ENCODE data around the gene DIS3. TPM values are rescaled to one million over a fixed set of nuclear protein-coding genes. Genes with fewer than 3 reads are reported as not detected.
"Not testable (repeated sequence)": the region's sequence is repeated elsewhere in the genome, so short reads cannot be mapped to it uniquely, and the experiment has no call there.

The DIS3 gene
- total RNA-seq, 1 experiment from 2014 or later: 40.1 TPM

- no peak overlapping the region for H2AFZ ChIP-seq (ENCODE audit: low read length)
- H3K36me3 ChIP-seq (ENCODE audit: insufficient read depth, low read length): peaks cover 42% of the 10 kb centered on the region
- no peak for DNase-seq
Measured at GRCh38 chr13:72805676-72806346, 24.1 kb upstream of the DIS3 start.

GRCh38 chr13:72804301-72804700, 22.6 kb upstream of the DIS3 start:
- Histone ChIP-seq H4K20me1 (ENCODE audit: insufficient read depth, low read depth, low read length) (no peaks in the 10 kb centered on the region), H3K4me1 (ENCODE audit: low read length) (no peaks in the 10 kb centered on the region), H3K9ac (ENCODE audit: low read length) (no peak overlapping the region), H3K27me3 (ENCODE audit: low read length) (no peaks in the 10 kb centered on the region), H3K9me3 (ENCODE audit: low read length) (no peaks in the 10 kb centered on the region), H3K36me3 (ENCODE audit: insufficient read depth, low read length) (peaks cover 57% of the 10 kb centered on the region), H3K4me3 (ENCODE audit: low read length) (no peak overlapping the region), H3K27ac (ENCODE audit: low read length) (no peak overlapping the region), H3K9me2 (replicated peaks; ENCODE audit: insufficient read depth, low read length) (no peaks in the 10 kb centered on the region), H2AFZ (ENCODE audit: low read length) (no peak overlapping the region), H3K79me2 (ENCODE audit: low read length) (peaks cover 51% of the 10 kb centered on the region), H3K4me2 (ENCODE audit: low read depth, low read length, poor library complexity, severe bottlenecking) (no peak overlapping the region)
- DNase-seq: no peak

More at GRCh38 chr13:72805676-72806346, 24.1 kb upstream of the DIS3 start:
- Histone ChIP-seq H3K4me3 (ENCODE audit: low read length) (no peak overlapping the region), H3K4me2 (ENCODE audit: low read depth, low read length, poor library complexity, severe bottlenecking) (no peak overlapping the region), H3K9me3 (ENCODE audit: low read length) (no peaks in the 10 kb centered on the region), H3K9ac (ENCODE audit: low read length) (no peak overlapping the region), H3K79me2 (ENCODE audit: low read length) (peaks cover 50% of the 10 kb centered on the region), H3K27me3 (ENCODE audit: low read length) (no peaks in the 10 kb centered on the region), H4K20me1 (ENCODE audit: insufficient read depth, low read depth, low read length) (no peaks in the 10 kb centered on the region), H3K9me2 (replicated peaks; ENCODE audit: insufficient read depth, low read length) (no peaks in the 10 kb centered on the region), H3K27ac (ENCODE audit: low read length) (no peak overlapping the region), H3K4me1 (ENCODE audit: low read length) (no peaks in the 10 kb centered on the region)

GRCh38 chr13:72798817-72799216, 17.1 kb upstream of the DIS3 start:
- no peaks in the 10 kb centered on the region for H3K9me2 ChIP-seq (replicated peaks; ENCODE audit: insufficient read depth, low read length)
- no peaks in the 10 kb centered on the region for H3K4me1 ChIP-seq (ENCODE audit: low read length)
- no peaks in the 10 kb centered on the region for H3K27me3 ChIP-seq (ENCODE audit: low read length)
- no peak overlapping the region for H3K27ac ChIP-seq (ENCODE audit: low read length)
- H3K4me3 ChIP-seq (ENCODE audit: low read length): no peak overlapping the region
- no peaks in the 10 kb centered on the region for H4K20me1 ChIP-seq (ENCODE audit: insufficient read depth, low read depth, low read length)
- no peaks in the 10 kb centered on the region for H3K9me3 ChIP-seq (ENCODE audit: low read length)
- peaks cover 81% of the 10 kb centered on the region for H3K36me3 ChIP-seq (ENCODE audit: insufficient read depth, low read length)
- DNase-seq: no peak
- no peak overlapping the region for H3K4me2 ChIP-seq (ENCODE audit: low read depth, low read length, poor library complexity, severe bottlenecking)
- no peak overlapping the region for H2AFZ ChIP-seq (ENCODE audit: low read length)
- peaks cover 82% of the 10 kb centered on the region for H3K79me2 ChIP-seq (ENCODE audit: low read length)
- H3K9ac ChIP-seq (ENCODE audit: low read length): no peak overlapping the region

- DNase-seq: no peak
- no peak overlapping the region for H3K9ac ChIP-seq (ENCODE audit: low read length)
- H3K27me3 ChIP-seq (ENCODE audit: low read length): no peaks in the 10 kb centered on the region
- no peaks in the 10 kb centered on the region for H3K9me2 ChIP-seq (replicated peaks; ENCODE audit: insufficient read depth, low read length)
- H3K36me3 ChIP-seq (ENCODE audit: insufficient read depth, low read length): peaks cover 64% of the 10 kb centered on the region
- no peak overlapping the region for H2AFZ ChIP-seq (ENCODE audit: low read length)
- H3K9me3 ChIP-seq (ENCODE audit: low read length): no peaks in the 10 kb centered on the region
- H3K4me2 ChIP-seq (ENCODE audit: low read depth, low read length, poor library complexity, severe bottlenecking): no peak overlapping the region
- no peaks in the 10 kb centered on the region for H4K20me1 ChIP-seq (ENCODE audit: insufficient read depth, low read depth, low read length)
- no peaks in the 10 kb centered on the region for H3K4me1 ChIP-seq (ENCODE audit: low read length)
- peaks cover 89% of the 10 kb centered on the region for H3K79me2 ChIP-seq (ENCODE audit: low read length)
- no peak overlapping the region for H3K4me3 ChIP-seq (ENCODE audit: low read length)
- no peak overlapping the region for H3K27ac ChIP-seq (ENCODE audit: low read length)
Measured at GRCh38 chr13:72792640-72793039, 10.9 kb upstream of the DIS3 start.

- Histone ChIP-seq H3K9me2 (replicated peaks; ENCODE audit: insufficient read depth, low read length) (no peaks in the 10 kb centered on the region), H3K9ac (ENCODE audit: low read length) (no peak overlapping the region), H3K4me1 (ENCODE audit: low read length) (peaks cover 1% of the 10 kb centered on the region), H3K79me2 (ENCODE audit: low read length) (peaks cover 96% of the 10 kb centered on the region), H3K4me2 (ENCODE audit: low read depth, low read length, poor library complexity, severe bottlenecking) (no peak overlapping the region), H2AFZ (ENCODE audit: low read length) (no peak overlapping the region), H3K9me3 (ENCODE audit: low read length) (no peaks in the 10 kb centered on the region), H3K4me3 (ENCODE audit: low read length) (no peak overlapping the region), H4K20me1 (ENCODE audit: insufficient read depth, low read depth, low read length) (no peaks in the 10 kb centered on the region), H3K36me3 (ENCODE audit: insufficient read depth, low read length) (peaks cover 60% of the 10 kb centered on the region), H3K27me3 (ENCODE audit: low read length) (no peaks in the 10 kb centered on the region), H3K27ac (ENCODE audit: low read length) (no peak overlapping the region)
- DNase-seq: no peak
Measured at GRCh38 chr13:72788831-72789230, 7.1 kb upstream of the DIS3 start.

GRCh38 chr13:72784679-72785078, 3.0 kb upstream of the DIS3 start:
- not testable (repeated sequence) for DNase-seq; H3K4me3 ChIP-seq (ENCODE audit: low read length); H3K27me3 ChIP-seq (ENCODE audit: low read length); H2AFZ ChIP-seq (ENCODE audit: low read length); H3K27ac ChIP-seq (ENCODE audit: low read length); H4K20me1 ChIP-seq (ENCODE audit: insufficient read depth, low read depth, low read length); H3K4me2 ChIP-seq (ENCODE audit: low read depth, low read length, poor library complexity, severe bottlenecking); H3K9ac ChIP-seq (ENCODE audit: low read length); H3K9me3 ChIP-seq (ENCODE audit: low read length); H3K9me2 ChIP-seq (replicated peaks; ENCODE audit: insufficient read depth, low read length)
- Histone ChIP-seq H3K36me3 (ENCODE audit: insufficient read depth, low read length) (peaks cover 31% of the 10 kb centered on the region), H3K4me1 (ENCODE audit: low read length) (peaks cover 21% of the 10 kb centered on the region), H3K79me2 (ENCODE audit: low read length) (peaks cover 98% of the 10 kb centered on the region)

GRCh38 chr13:72782717-72783116, 1.0 kb upstream of the DIS3 start:
- peaks cover 3% of the 10 kb centered on the region; the same call in 1 of the 2 replicates for H4K20me1 ChIP-seq (ENCODE audit: insufficient read depth, low read depth, low read length)
- H2AFZ ChIP-seq (ENCODE audit: low read length): no peak overlapping the region
- peak overlapping the region; percentile 91 for H3K9ac ChIP-seq (ENCODE audit: low read length)
- peaks cover 28% of the 10 kb centered on the region for H3K4me1 ChIP-seq (ENCODE audit: low read length)
- H3K27me3 ChIP-seq (ENCODE audit: low read length): no peaks in the 10 kb centered on the region
- peak overlapping the region; percentile 62; the same call in 1 of the 2 replicates for H3K27ac ChIP-seq (ENCODE audit: low read length)
- H3K4me2 ChIP-seq (ENCODE audit: low read depth, low read length, poor library complexity, severe bottlenecking): peak overlapping the region; percentile 97
- H3K9me3 ChIP-seq (ENCODE audit: low read length): no peaks in the 10 kb centered on the region
- no peaks in the 10 kb centered on the region for H3K9me2 ChIP-seq (replicated peaks; ENCODE audit: insufficient read depth, low read length)
- H3K36me3 ChIP-seq (ENCODE audit: insufficient read depth, low read length): peaks cover 45% of the 10 kb centered on the region
- DNase-seq: peak; percentile 63
- H3K4me3 ChIP-seq (ENCODE audit: low read length): peak overlapping the region; percentile 93
- peaks cover 98% of the 10 kb centered on the region for H3K79me2 ChIP-seq (ENCODE audit: low read length)

- Histone ChIP-seq H3K4me1 (ENCODE audit: low read length) (peaks cover under 1% of the 10 kb centered on the region; the same call in 1 of the 2 replicates), H3K9ac (ENCODE audit: low read length) (no peak overlapping the region), H2AFZ (ENCODE audit: low read length) (no peak overlapping the region), H3K36me3 (ENCODE audit: insufficient read depth, low read length) (peaks cover 87% of the 10 kb centered on the region), H4K20me1 (ENCODE audit: insufficient read depth, low read depth, low read length) (no peaks in the 10 kb centered on the region), H3K79me2 (ENCODE audit: low read length) (peaks cover 39% of the 10 kb centered on the region), H3K4me2 (ENCODE audit: low read depth, low read length, poor library complexity, severe bottlenecking) (no peak overlapping the region), H3K9me3 (ENCODE audit: low read length) (no peaks in the 10 kb centered on the region), H3K27ac (ENCODE audit: low read length) (no peak overlapping the region), H3K9me2 (replicated peaks; ENCODE audit: insufficient read depth, low read length) (no peaks in the 10 kb centered on the region), H3K4me3 (ENCODE audit: low read length) (no peak overlapping the region), H3K27me3 (ENCODE audit: low read length) (no peaks in the 10 kb centered on the region)
- DNase-seq: no peak
Measured at GRCh38 chr13:72774019-72774418, 7.7 kb downstream of the DIS3 start.
